ENCODE data around the gene DHRS1.

DHRS1 gene

DNA sequence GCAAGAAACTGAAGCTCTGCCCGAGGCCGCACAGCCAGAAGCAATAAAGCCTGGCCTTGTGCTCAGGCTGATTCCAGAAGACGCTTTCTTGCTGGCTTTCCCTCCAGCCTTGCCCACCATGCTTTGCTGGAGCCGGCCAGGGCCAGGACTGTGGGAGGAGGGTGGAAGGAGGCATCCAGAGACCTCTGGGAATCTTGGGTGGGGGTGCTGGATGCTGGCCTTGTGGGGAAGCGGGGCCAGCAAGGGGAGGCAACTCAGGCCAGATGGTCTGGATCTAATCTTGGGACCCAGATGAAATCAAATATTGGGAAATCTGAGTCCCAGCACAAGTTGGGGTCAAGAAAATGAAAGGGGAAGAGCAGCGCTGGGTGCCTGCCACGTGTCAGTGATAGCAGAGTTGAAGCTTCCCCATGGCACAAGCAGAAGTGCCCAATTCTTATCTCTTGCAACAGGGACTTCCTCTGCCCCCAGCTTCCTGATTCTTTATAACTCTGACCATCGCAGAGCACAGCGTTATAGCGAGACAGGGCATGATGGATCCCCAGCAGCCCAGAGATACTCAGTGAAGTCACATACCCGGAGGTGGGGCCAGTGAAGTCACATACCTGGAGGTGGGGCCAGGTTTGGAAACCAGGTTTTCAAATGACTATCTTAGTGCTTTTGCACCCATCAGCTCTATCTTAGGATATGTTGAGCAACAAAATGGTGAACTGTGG is 21.8 kb downstream of the DHRS1 start:
- no peak overlapping the region; the same call in 1 of the 2 replicates for H3K27ac ChIP-seq
- TF ChIP-seq, protein P1, sequence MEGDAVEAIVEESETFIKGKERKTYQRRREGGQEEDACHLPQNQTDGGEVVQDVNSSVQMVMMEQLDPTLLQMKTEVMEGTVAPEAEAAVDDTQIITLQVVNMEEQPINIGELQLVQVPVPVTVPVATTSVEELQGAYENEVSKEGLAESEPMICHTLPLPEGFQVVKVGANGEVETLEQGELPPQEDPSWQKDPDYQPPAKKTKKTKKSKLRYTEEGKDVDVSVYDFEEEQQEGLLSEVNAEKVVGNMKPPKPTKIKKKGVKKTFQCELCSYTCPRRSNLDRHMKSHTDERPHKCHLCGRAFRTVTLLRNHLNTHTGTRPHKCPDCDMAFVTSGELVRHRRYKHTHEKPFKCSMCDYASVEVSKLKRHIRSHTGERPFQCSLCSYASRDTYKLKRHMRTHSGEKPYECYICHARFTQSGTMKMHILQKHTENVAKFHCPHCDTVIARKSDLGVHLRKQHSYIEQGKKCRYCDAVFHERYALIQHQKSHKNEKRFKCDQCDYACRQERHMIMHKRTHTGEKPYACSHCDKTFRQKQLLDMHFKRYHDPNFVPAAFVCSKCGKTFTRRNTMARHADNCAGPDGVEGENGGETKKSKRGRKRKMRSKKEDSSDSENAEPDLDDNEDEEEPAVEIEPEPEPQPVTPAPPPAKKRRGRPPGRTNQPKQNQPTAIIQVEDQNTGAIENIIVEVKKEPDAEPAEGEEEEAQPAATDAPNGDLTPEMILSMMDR (conservative IDR thresholded peaks at IDR 0.05; ENCODE audit: low read depth), result no peak
- ChIA-PET POLR2A (ENCODE audit: low non-redundant PET) (no interaction called here), CTCF (interaction anchor here (0.5 to 3.6 kb wide), 4 partner anchors 11 to 36 kb away, joined by 3 to 15 read pairs (median 4); partner anchors contain the start of genes CIDEB and TINF2)
- DNase-seq (ENCODE audit: low spot score), result no peak

DNA sequence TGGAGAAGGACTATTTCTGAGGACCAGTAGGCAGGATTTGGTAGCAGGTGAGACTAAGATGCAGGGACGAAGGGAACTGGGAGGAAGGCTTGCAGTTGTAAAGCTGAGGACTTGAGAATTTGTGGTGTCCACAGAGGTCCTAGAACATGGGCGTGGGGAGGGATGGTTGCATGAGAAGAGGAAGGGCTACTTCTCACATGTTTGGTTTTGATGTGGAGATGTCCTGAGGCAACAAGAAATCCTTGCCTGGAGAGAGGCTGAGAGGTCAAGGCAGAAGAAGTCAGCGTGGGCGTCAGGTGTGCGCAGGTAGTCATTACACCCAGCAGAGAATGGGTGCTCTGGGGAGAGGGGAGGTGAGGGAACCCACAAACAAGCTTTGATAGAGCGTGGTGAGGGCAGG is 22.5 kb downstream of the DHRS1 start:
- CTCF ChIA-PET, result interaction anchor here (0.9 to 3.6 kb wide), 2 partner anchors 20 to 31 kb away, joined by 3 to 15 read pairs; partner anchors contain the start of gene CIDEB

DNA sequence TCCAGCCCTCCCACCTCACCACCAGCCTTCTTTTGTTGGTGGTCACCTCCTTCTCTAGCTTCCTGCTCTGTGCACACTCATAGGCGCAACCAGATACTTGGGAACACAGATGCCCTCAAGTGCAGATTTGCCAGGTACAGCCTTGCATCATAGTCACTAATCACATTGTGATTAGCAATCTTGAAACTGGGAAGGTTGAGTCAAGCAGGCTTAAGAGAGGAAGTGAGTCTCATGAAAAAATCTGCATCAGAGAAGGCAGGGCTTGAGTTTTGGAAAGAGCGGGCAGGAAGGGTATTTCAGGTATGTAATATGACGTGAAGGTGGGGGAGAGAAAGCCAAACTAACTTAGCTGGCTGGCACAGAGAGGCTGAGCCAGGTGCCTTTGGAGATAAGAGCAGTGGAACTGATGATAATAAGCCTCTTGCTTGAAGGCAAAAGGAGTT is 25.5 kb downstream of the DHRS1 start:
- CTCF ChIA-PET, result interaction anchor here (0.5 to 1.3 kb wide), 2 partner anchors 23 to 31 kb away, joined by 3 to 4 read pairs; no protein-coding TSS in a partner anchor
- DNase-seq (ENCODE audit: low spot score), result peak; percentile 91
- TF ChIP-seq, protein P1 (conservative IDR thresholded peaks at IDR 0.05; ENCODE audit: low read depth), result no peak
- peak overlapping the region; percentile 91 for H3K27ac ChIP-seq
- POLR2A ChIA-PET (ENCODE audit: low non-redundant PET), result interaction anchor here (0.6 to 0.9 kb wide), 3 partner anchors 9 to 182 kb away, joined by 3 to 13 read pairs (median 4); no protein-coding TSS in a partner anchor

More for the DNA sequence above, 22.5 kb downstream of the DHRS1 start:
- POLR2A ChIA-PET (ENCODE audit: low non-redundant PET), result no interaction called here
- DNase-seq (ENCODE audit: low spot score), result no peak
- H3K27ac ChIP-seq, result no peak overlapping the region; the same call in 1 of the 2 replicates
- TF ChIP-seq, protein P1 (conservative IDR thresholded peaks at IDR 0.05; ENCODE audit: low read depth), result no peak

DNA sequence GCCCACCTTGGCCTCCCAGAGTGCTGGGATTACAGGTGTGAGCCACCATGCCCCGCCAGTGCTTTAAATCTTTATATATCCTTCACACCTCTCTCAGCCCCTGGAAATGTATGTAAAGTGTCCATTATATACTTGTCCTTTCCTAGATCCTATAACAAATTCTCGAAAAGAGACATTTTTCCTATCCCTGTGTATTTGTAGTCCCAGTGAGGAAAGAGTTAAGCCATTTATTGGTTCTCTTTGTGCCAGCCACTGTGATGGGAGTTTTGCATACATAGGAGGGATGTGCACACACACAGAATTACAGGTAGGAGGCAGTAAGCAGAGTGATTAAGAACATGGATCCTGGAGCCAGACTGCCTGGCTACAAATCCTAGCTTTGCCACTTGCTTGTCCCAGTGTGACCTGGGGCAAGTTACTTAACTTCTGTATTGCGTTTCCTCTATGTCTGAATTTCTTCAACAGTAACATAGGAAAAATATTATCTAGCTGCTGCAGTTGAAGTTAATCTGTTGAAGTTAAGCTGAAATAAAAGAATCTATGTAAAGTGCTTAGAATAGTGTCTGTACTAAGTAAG is 26.1 kb downstream of the DHRS1 start:
- no peak for DNase-seq (ENCODE audit: low spot score)
- TF ChIP-seq, protein P1 (conservative IDR thresholded peaks at IDR 0.05; ENCODE audit: low read depth), result no peak
- ChIA-PET CTCF (interaction anchor here (0.5 to 1.3 kb wide), 2 partner anchors 16 to 24 kb away, joined by 3 to 4 read pairs; no protein-coding TSS in a partner anchor), POLR2A (ENCODE audit: low non-redundant PET) (interaction anchor here (0.6 to 0.9 kb wide), 2 partner anchors 11 to 182 kb away, joined by 3 to 4 read pairs; no protein-coding TSS in a partner anchor)
- H3K27ac ChIP-seq, result peak overlapping the region; percentile 91

DNA sequence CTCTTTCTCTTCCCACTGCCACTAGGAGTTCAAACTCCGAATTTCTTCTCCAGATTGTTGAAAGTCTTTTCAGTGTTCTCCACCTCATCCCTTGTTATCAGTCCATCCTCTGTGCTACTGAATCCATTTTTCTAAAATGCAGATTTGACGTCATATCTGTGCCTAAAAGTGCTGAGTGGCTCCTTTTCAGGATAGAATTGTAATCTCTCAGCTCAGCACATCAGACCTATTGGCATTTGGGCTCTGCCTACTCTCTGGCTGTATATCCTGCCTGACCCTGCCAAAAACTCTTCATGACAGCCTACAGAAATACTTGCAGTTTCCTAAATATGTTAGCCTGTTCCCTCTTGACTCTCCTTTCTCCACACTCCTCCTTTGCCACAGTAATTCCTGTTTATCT is 27.1 kb downstream of the DHRS1 start:
- ChIA-PET CTCF (interaction anchor here (0.6 to 1.0 kb wide), 3 partner anchors 9 to 114 kb away, joined by 3 read pairs; no protein-coding TSS in a partner anchor), POLR2A (ENCODE audit: low non-redundant PET) (interaction anchor here (2.1 kb wide), 1 partner anchor 30 kb away, joined by 12 read pairs; the partner anchor contains the start of gene TINF2)
- H3K27ac ChIP-seq, result no peak overlapping the region
- DNase-seq (ENCODE audit: low spot score), result no peak
- TF ChIP-seq, protein P1 (conservative IDR thresholded peaks at IDR 0.05; ENCODE audit: low read depth), result no peak

DNA sequence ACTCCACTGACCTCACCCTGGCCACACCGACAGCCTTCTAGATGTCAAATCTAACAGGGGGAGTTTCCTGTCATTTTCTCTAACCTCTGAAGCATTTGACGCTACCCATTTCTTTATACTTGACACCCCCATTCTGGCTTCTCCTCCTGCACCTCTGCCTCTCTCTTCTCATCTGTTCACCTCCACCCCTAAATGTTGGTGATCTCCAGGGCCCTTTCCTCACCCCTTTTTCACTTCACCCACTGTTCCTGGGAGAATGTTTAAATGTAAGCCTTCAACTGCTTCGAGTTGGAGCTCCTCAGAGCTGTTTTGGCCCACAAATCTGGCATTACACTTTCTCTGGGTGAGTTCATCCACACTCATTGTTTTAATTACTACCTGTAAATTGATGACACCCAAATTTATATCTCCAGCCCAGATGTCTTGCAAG is 27.7 kb downstream of the DHRS1 start:
- ChIA-PET CTCF (interaction anchor here (0.6 to 1.0 kb wide), 4 partner anchors 10 to 114 kb away, joined by 3 to 4 read pairs (median 3); partner anchors contain the start of gene TINF2), POLR2A (ENCODE audit: low non-redundant PET) (interaction anchor here (2.1 kb wide), 1 partner anchor 30 kb away, joined by 12 read pairs; the partner anchor contains the start of gene TINF2)
- TF ChIP-seq, protein P1 (conservative IDR thresholded peaks at IDR 0.05; ENCODE audit: low read depth), result no peak
- DNase-seq (ENCODE audit: low spot score), result no peak
- peak overlapping the region; percentile 96 for H3K27ac ChIP-seq

Measured in RWPE1 (cell line).